Fibroblast of mammary gland (primary cell): ENCODE data around the gene GALNT2.
A peak's percentile ranks its signal among the peaks of the same experiment; 100 is the strongest.

Experiments used
- DNase-seq: peaks from one replicate; pipeline ENCODE4 v3.0.0-alpha.2; 2010; ENCODE audit warnings: low read depth
- H3K4me3 ChIP-seq: 2 replicates; pipeline ENCODE4 v1.5.1; 2011; ENCODE audit warnings: low read depth, mild to moderate bottlenecking, low read length, moderate library complexity; ENCODE audit not compliant: control insufficient read depth
- TF ChIP-seq, protein P1 (sequence below): conservative IDR thresholded peaks from 2 replicates; pipeline ENCODE4 v1.5.1; 2011; ENCODE audit warnings: low read depth, low read length, inconsistent platforms; ENCODE audit not compliant: control insufficient read depth, insufficient read depth

The GALNT2 gene

GRCh38 chr1:230242326-230242725 is 175.3 kb downstream of the GALNT2 start:
- TF ChIP-seq, protein P1, sequence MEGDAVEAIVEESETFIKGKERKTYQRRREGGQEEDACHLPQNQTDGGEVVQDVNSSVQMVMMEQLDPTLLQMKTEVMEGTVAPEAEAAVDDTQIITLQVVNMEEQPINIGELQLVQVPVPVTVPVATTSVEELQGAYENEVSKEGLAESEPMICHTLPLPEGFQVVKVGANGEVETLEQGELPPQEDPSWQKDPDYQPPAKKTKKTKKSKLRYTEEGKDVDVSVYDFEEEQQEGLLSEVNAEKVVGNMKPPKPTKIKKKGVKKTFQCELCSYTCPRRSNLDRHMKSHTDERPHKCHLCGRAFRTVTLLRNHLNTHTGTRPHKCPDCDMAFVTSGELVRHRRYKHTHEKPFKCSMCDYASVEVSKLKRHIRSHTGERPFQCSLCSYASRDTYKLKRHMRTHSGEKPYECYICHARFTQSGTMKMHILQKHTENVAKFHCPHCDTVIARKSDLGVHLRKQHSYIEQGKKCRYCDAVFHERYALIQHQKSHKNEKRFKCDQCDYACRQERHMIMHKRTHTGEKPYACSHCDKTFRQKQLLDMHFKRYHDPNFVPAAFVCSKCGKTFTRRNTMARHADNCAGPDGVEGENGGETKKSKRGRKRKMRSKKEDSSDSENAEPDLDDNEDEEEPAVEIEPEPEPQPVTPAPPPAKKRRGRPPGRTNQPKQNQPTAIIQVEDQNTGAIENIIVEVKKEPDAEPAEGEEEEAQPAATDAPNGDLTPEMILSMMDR = no peak
- peak; percentile 31 for DNase-seq
- no peak overlapping the region for H3K4me3 ChIP-seq

- no peak for DNase-seq
- no peak overlapping the region for H3K4me3 ChIP-seq
- TF ChIP-seq, protein P1 = no peak
Observed at GRCh38 chr1:230243146-230243545, 176.1 kb downstream of the GALNT2 start.

- H3K4me3 ChIP-seq = no peak overlapping the region
- TF ChIP-seq, protein P1 = no peak
- peak; percentile 58 for DNase-seq
Observed at GRCh38 chr1:230243583-230244353, 176.7 kb downstream of the GALNT2 start.

- no peak for DNase-seq
- TF ChIP-seq, protein P1 = no peak
- no peak overlapping the region for H3K4me3 ChIP-seq
Observed at GRCh38 chr1:230246551-230246950, 179.5 kb downstream of the GALNT2 start.

DNA sequence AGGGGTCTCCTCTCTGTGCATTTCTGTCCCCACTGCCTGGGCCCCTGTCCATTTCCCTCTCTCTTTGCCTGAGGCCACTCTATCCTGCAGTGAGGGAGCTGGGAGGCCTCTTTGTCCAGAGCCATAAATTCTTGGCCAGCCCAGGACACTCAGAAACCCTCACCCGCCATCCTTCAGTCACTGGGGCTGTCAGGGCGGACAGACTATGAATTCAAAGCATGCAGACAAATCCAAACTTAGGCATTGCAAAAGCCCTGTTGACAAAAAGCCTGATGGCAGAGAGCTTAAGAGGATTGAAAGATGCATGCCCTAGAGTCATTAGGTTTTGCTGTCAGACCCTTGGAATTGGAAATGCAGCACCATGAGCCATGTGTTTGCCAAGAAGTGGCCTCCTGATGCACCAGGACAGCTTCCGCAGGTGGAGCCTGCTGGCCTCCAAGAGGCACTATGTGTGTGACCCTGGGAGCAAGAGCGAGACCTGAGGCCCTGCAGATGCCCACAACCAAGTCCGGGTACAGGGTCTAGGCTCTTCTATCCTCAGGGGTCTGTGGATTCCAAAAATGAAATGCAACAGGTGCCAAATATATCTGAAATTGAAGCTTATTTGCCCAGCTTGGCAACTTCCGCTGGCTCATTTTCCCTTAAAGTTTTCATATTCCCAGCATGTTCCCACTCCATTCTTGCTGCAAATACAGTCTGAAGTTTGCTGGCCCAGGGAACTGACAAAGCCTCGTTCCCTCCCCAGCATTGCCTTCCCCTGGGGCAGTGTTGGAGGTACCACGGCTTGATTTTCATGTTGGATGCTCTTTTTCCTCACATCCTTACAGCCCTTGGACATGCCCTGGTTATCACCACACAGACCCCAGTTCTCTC is 181.2 kb downstream of the GALNT2 start:
- TF ChIP-seq, protein P1 = no peak

GRCh38 chr1:230248889-230249270 is 181.8 kb downstream of the GALNT2 start:
- DNase-seq = peak; percentile 34
- H3K4me3 ChIP-seq = no peak overlapping the region
- TF ChIP-seq, protein P1 = no peak

More for the DNA sequence above, 181.2 kb downstream of the GALNT2 start:
- DNase-seq = no peak
- H3K4me3 ChIP-seq = no peak overlapping the region
